Bladder microvascular endothelial cell (primary cell): ENCODE data around the gene CHRM4. TPM values are rescaled to one million over a fixed set of nuclear protein-coding genes. Genes with fewer than 3 reads are reported as not detected.

Experiments used
- total RNA-seq: library from RNA; depleted of rRNA; stranded (reverse); fragments of >200 nt; gene quantifications from 2 replicates; pipeline ENCODE4 v1.2.3, GENCODE V29; 2014

CHRM4 gene
- 0.16 and 0.25 TPM in 2 replicates for total RNA-seq

GRCh38 chr11:46391578-46392420, at the start of gene CHRM4:
Gene CHRM4, minus strand, starts transcription at chr11:46391776. Its CDS starts 5,219 bp downstream, at chr11:46386557.

DNA sequence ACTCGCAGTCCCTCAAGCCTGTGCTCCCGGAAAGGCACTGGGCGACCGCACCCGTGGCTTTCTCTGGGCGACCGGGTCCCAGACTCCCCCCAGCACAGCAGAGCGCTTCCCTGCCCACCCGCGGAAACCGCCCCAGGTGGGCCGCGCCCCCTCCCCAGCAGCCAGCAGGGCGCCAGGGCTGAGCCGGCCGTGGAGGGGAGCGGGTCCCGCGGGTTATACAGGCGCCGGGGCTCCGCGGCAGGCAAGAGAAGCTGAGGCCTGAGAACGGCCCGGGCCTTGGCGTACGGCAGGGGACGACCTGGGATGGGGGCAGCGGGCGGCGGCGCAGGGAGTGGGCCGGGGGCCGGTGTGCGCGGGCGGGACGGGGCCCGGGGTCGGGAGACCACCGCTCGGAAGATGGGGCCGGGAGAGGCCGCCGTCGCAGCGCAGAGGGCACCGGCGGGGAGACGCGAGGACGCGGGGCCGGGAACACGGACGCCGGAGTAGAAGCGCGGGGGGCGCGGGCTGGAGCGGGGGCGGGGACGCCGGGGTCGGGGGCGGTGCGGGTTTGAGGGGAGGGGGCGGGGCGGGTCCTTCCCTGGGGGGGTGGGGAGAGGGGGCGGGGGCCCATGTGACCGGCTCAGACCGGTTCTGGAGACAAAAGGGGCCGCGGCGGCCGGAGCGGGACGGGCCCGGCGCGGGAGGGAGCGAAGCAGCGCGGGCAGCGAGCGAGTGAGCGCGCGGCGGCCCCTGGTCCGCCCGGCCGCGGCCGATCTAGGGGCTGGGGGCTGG, 10.3 kb downstream of the CHRM4 start, which contains the start of gene MDK:
Gene MDK (plus strand): TSS at position 622 of the 771 bp plus-strand sequence. CDS start 389 bp downstream, outside the sequence.

GRCh38 chr11:46346886-46347636, 44.5 kb downstream of the CHRM4 start, which contains the start of gene DGKZ:
Gene DGKZ, plus strand, starts transcription at chr11:46347463. Its CDS starts 197 bp downstream, at chr11:46347660.

Other genes with a start within 250 kb of the CHRM4 start
- gene CREB3L1, start 114.1 kb downstream of the CHRM4 start, total RNA-seq, result 0.25 and 0.65 TPM in 2 replicates
- 53.9 and 61.0 TPM in 2 replicates for gene DGKZ, start 44.3 kb downstream of the CHRM4 start, total RNA-seq
- gene MDK, start 10.1 kb downstream of the CHRM4 start, total RNA-seq, result 21.2 and 57.9 TPM in 2 replicates
- 16.0 and 27.7 TPM in 2 replicates for gene AMBRA1, start 202.2 kb upstream of the CHRM4 start, total RNA-seq
- 3.4 and 4.3 TPM in 2 replicates for gene HARBI1, start 225.5 kb upstream of the CHRM4 start, total RNA-seq
- gene ATG13, start 225.8 kb upstream of the CHRM4 start, total RNA-seq, result 58.9 and 60.1 TPM in 2 replicates